Adrenal gland (tissue), 12 donors: ENCODE measurements around the gene KDM2B. TPM values are rescaled to one million over a fixed set of nuclear protein-coding genes. Genes with fewer than 3 reads are reported as not detected.

Source experiments
- DNase-seq, 7 donors: peaks; one replicate each; pipeline ENCODE4 v3.0.0-alpha.2; 2019 to 2020
- H3K27ac ChIP-seq, 5 donors: fragments of 200-600 bp; sonication (generic) in 4 of 5; 1 replicate in 3 of 5; 2 replicates in 2 of 5; pipeline versions ENCODE4 v1.5.1 to v1.8.0; 2016 to 2020; ENCODE audit warnings: mild to moderate bottlenecking in 1 of 5
- H3K27me3 ChIP-seq: fragments of 200-600 bp; 2 replicates; pipeline ENCODE4 v1.8.0; 2021
- H3K36me3 ChIP-seq, 2 donors: fragments of 200-600 bp; replicated peaks in 1 of 2; 1 replicate in 1 of 2; 2 replicates in 1 of 2; pipeline versions ENCODE4 v1.5.1 to v1.8.0; 2018 to 2022
- H3K4me1 ChIP-seq, 2 donors: fragments of 200-600 bp; replicated peaks in 1 of 2; 1 replicate in 1 of 2; 2 replicates in 1 of 2; pipeline versions ENCODE4 v1.5.1 to v1.8.0; 2018 to 2021
- H3K4me3 ChIP-seq, 4 donors: fragments of 200-600 bp; sonication (generic) in 3 of 4; one replicate each; pipeline ENCODE4 v1.5.1; 2016 to 2018
- H3K9me3 ChIP-seq, 3 donors: fragments of 200-600 bp; sonication (generic) in 1 of 3; replicated peaks in 1 of 3; 1 replicate in 2 of 3; 2 replicates in 1 of 3; pipeline versions ENCODE4 v1.5.1 to v1.8.0; 2016 to 2021
- POLR2A ChIP-seq, 2 donors: fragments of 450-650 bp; IDR thresholded peaks; one replicate each; pipeline ENCODE4 v1.6.1; 2017; ENCODE audit warnings: antibody characterized with exemption in 2 of 2, mild to moderate bottlenecking in 2 of 2, moderate library complexity in 1 of 2
- WGBS, 4 donors: extraction: QIAGEN DNeasy Blood & Tissue Kit in 2 of 4; methylation state at CpG; one replicate each; pipeline versions ENCODE4 v1.1.5 to v1.1.7; 2013 to 2017; 5-methylcytosine and 5-hydroxymethylcytosine counted together
- intact Hi-C, 2 donors: fragments of 100-400 bp; cut with DNase I; formaldehyde crosslinking; loops; one replicate each; pipeline versions ENCODE4 v1.14.1 to v1.15.0; 2022 to 2023
- polyA plus RNA-seq, 3 donors: library from polyadenylated mRNA; stranded (reverse); fragments of 200-250 nt in 2 of 3; fragments of 350-450 nt in 1 of 3; fragmentation: Illumina TruSeq in 1 of 3; extraction: RNeasy Lipid Tissue Mini Kit (QIAGEN cat#74804) in 1 of 3; gene quantifications; one replicate each; pipeline ENCODE4 v1.2.3, GENCODE V29; 2013 to 2014
- total RNA-seq, 9 donors: library from RNA; depleted of rRNA in 4 of 9; stranded (reverse); fragments of >200 nt in 4 of 9; fragments of 120-200 nt in 1 of 9; fragmentation: NEBNext Ultra II Directional in 1 of 9; extraction: Animal tissue kit (Norgen Biotek cat#: 25700) in 1 of 9; gene quantifications; one replicate each; pipeline versions ENCODE4 v1.1.0 to v1.2.4, GENCODE V29; 2013 to 2023
- TF ChIP-seq, protein P1 (sequence below), 6 experiments: fragments of 450-650 bp in 4 of 6; fragments of 200-600 bp in 2 of 6; sonication (generic) in 1 of 6; IDR thresholded peaks; 1 replicate in 5 of 6; 2 replicates in 1 of 6; pipeline versions ENCODE4 v1.5.1 to v1.8.0; 2016 to 2021; ENCODE audit warnings: antibody characterized with exemption in 6 of 6, mild to moderate bottlenecking in 2 of 6, moderate library complexity in 1 of 6
- donor health status: healthy with polysubstance abuse.
- donor health status: Bipolar disorder and iron deficiency.
- donor health status: DM: yes; HTN: yes; CAD: no.
- donor health status: DM: no; HTN: no; CAD: no.
- donor health status: DM: no; HTN: no; CAD: no.
- donor health status: DM: yes; HTN: yes; CAD: no.

The KDM2B gene
- total and polyA plus RNA-seq, 12 donors = 5.0 to 40.6 (median 17.2) TPM

DNA sequence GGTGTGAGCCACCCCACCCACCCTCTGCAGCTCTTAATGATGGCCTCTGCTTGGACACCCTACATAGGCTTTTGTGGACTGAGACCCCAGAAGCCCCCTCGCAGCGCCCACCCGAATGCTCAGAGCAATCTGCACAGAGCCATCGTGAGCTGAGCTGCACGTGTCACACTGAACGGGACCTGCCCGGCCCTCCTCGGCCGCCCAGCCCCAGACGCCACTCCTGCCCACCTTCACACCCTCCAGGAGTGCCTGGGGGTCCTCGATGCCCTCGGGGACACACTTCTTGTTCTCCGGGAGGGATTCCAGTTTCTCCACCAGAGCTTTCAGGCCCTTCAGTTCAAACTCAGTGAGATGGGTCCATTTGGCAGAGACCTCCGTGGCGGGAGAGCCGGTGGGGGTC, 71.5 kb downstream of the KDM2B start:
- intact Hi-C loops = no loop called here
- no peaks in the 10 kb centered on the region for H3K36me3 ChIP-seq
- 93 to 96% (median 93%) methylated on average over 15 to 16 of the region's 16 CpGs; no CpG with 5 or more reads in 1 of the 4 donors for WGBS, 4 donors

DNA sequence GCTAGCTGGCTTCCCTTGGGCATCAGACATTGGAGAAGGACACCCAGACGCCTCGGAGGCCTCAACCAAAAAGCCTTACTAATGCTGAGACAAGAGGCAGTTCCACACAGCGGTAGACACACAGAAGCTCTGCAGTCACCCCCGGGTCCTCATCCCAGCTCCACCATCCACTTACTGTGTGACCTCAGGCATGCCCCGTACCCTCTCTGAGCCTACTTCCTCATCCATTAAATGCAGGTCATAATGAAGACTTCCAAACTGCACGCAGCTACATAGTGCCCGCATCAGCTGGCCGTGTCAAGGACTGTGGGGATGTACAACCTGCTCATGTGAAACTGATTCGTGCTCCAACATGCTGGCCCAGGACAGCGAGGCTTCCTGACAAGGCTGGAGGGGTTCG, 72.3 kb downstream of the KDM2B start:
- no peak for TF ChIP-seq POLR2A (IDR thresholded peaks at IDR 0.05)
- TF ChIP-seq, protein P1, sequence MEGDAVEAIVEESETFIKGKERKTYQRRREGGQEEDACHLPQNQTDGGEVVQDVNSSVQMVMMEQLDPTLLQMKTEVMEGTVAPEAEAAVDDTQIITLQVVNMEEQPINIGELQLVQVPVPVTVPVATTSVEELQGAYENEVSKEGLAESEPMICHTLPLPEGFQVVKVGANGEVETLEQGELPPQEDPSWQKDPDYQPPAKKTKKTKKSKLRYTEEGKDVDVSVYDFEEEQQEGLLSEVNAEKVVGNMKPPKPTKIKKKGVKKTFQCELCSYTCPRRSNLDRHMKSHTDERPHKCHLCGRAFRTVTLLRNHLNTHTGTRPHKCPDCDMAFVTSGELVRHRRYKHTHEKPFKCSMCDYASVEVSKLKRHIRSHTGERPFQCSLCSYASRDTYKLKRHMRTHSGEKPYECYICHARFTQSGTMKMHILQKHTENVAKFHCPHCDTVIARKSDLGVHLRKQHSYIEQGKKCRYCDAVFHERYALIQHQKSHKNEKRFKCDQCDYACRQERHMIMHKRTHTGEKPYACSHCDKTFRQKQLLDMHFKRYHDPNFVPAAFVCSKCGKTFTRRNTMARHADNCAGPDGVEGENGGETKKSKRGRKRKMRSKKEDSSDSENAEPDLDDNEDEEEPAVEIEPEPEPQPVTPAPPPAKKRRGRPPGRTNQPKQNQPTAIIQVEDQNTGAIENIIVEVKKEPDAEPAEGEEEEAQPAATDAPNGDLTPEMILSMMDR (IDR thresholded peaks at IDR 0.05) = no peak
- no peak for DNase-seq
- Histone ChIP-seq H3K36me3 (no peaks in the 10 kb centered on the region), H3K9me3 (no peaks in the 10 kb centered on the region), H3K4me3 (no peak overlapping the region), H3K4me1 (no peaks in the 10 kb centered on the region), H3K27me3 (no peaks in the 10 kb centered on the region), H3K27ac (no peak overlapping the region)
- 94 to 97% (median 96%) methylated on average over 3 to 11 of the region's 11 CpGs for WGBS, 4 donors
- intact Hi-C loops = no loop called here

More for the DNA sequence above, 71.5 kb downstream of the KDM2B start:
- Histone ChIP-seq H3K27me3 (no peaks in the 10 kb centered on the region), H3K9me3 (no peaks in the 10 kb centered on the region), H3K27ac (no peak overlapping the region), H3K4me1 (no peaks in the 10 kb centered on the region), H3K4me3 (no peak overlapping the region)
- DNase-seq = no peak
- TF ChIP-seq POLR2A (IDR thresholded peaks at IDR 0.05) = no peak
- TF ChIP-seq, protein P1 (IDR thresholded peaks at IDR 0.05) = no peak

DNA sequence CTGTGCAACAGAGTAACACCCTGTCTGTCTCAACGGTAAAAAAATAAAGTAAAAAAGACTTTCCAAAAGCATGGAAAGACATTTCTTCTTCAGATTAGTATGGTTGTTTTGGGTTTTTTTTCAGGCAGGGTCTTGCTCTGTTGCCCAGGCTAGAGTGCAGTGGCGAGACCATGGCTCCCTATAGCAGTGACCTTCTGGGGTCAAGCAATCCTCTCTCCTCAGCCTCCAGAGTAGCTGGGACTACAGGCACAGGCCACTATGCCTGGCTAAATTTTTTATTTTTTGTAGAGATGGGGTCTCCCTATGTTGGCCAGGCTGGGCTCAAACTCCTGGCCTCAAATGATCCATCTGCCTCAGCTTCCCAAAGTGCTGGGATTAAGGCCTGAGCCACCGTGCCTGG, 72.8 kb downstream of the KDM2B start:
- intact Hi-C loops = no loop called here
- Histone ChIP-seq H3K36me3 (no peaks in the 10 kb centered on the region), H3K9me3 (no peaks in the 10 kb centered on the region), H3K27ac (no peak overlapping the region), H3K27me3 (no peaks in the 10 kb centered on the region), H3K4me3 (no peak overlapping the region), H3K4me1 (no peaks in the 10 kb centered on the region)
- 91 to 98% (median 93%) methylated on average over 3 of the region's 3 CpGs for WGBS, 4 donors
- DNase-seq = no peak
- TF ChIP-seq, protein P1 (IDR thresholded peaks at IDR 0.05) = no peak
- no peak for TF ChIP-seq POLR2A (IDR thresholded peaks at IDR 0.05)

DNA sequence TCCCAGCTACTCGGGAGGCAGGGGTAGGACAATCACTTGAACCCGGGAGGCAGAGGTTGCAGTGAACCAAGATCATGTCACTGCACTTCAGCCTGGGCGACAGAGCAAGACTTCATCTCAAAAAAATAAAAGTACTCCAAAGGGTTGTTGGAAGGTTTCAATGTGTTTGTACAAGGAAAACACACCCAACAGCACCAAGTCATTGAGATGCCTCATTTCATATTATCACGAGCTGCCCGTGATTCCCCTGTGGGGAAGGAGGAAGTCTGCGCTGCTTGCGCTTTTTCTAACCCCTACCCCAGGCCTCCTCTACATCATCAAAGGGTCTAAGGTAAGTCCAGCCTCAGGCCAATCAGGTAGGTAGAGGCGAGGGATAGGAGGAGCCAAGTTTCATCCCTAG, 73.6 kb downstream of the KDM2B start:
- DNase-seq = no peak
- H3K27me3 ChIP-seq = no peaks in the 10 kb centered on the region
- no peak for TF ChIP-seq POLR2A (IDR thresholded peaks at IDR 0.05)
- TF ChIP-seq, protein P1 (IDR thresholded peaks at IDR 0.05) = no peak
- 88 to 94% (median 91%) methylated on average over 8 of the region's 8 CpGs for WGBS, 4 donors
- no peak overlapping the region for H3K4me3 ChIP-seq
- H3K9me3 ChIP-seq = no peaks in the 10 kb centered on the region
- H3K27ac ChIP-seq = no peak overlapping the region
- intact Hi-C loops = no loop called here
- H3K4me1 ChIP-seq = no peaks in the 10 kb centered on the region
- no peaks in the 10 kb centered on the region for H3K36me3 ChIP-seq
